KMS-11 (cell line): ENCODE results near the gene KCNMB3.
"Not testable (repeated sequence)": the region's sequence is repeated elsewhere in the genome, so short reads cannot be mapped to it uniquely, and the experiment has no call there.

Source experiments
- H2AFZ ChIP-seq: fragments of 200-600 bp; sonication (generic); 2 replicates; pipeline ENCODE4 v1.6.1; 2016; ENCODE audit warnings: antibody characterized with exemption, mixed run types, low read depth
- H3K27ac ChIP-seq: fragments of 200-600 bp; sonication (generic); 2 replicates; pipeline ENCODE4 v1.6.1; 2016; ENCODE audit warnings: mild to moderate bottlenecking, mixed run types
- H3K27me3 ChIP-seq: fragments of 200-600 bp; sonication (generic); 2 replicates; pipeline ENCODE4 v1.6.1; 2017; ENCODE audit warnings: mild to moderate bottlenecking, low read depth, mixed run types, moderate library complexity; ENCODE audit not compliant: insufficient read depth
- H3K36me3 ChIP-seq: fragments of 200-600 bp; sonication (generic); 2 replicates; pipeline ENCODE4 v1.6.1; 2017; ENCODE audit warnings: mild to moderate bottlenecking, mixed run types; ENCODE audit not compliant: insufficient read depth
- H3K4me1 ChIP-seq: fragments of 200-600 bp; sonication (generic); 2 replicates; pipeline ENCODE4 v1.6.1; 2016; ENCODE audit warnings: mild to moderate bottlenecking, low read depth, mixed run types; ENCODE audit not compliant: poor library complexity, severe bottlenecking
- H3K4me2 ChIP-seq: fragments of 200-600 bp; sonication (generic); 2 replicates; pipeline ENCODE4 v1.7.0; 2016; ENCODE audit warnings: mild to moderate bottlenecking, mixed run types
- H3K4me3 ChIP-seq: fragments of 200-600 bp; sonication (generic); IDR thresholded peaks from 2 replicates; pipeline ENCODE4 v1.6.1; 2017; ENCODE audit warnings: low read depth, low read length, mixed read lengths; ENCODE audit not compliant: insufficient read depth
- H3K79me2 ChIP-seq: fragments of 200-600 bp; sonication (generic); 2 replicates; pipeline ENCODE4 v1.6.1; 2016; ENCODE audit warnings: low read depth, mixed run types; ENCODE audit not compliant: insufficient read depth
- H3K9ac ChIP-seq: fragments of 200-600 bp; sonication (generic); 2 replicates; pipeline ENCODE4 v1.6.1; 2016; ENCODE audit warnings: mild to moderate bottlenecking, mixed run types
- H4K20me1 ChIP-seq: fragments of 200-600 bp; sonication (generic); 2 replicates; pipeline ENCODE4 v1.6.1; 2016; ENCODE audit warnings: mild to moderate bottlenecking, mixed run types; ENCODE audit not compliant: insufficient read depth
- TF ChIP-seq, protein P1 (sequence below): fragments of 200-600 bp; sonication (generic); conservative IDR thresholded peaks from 2 replicates; pipeline ENCODE4 v1.6.1; 2017; ENCODE audit warnings: low read depth, mild to moderate bottlenecking, antibody characterized with exemption, low read length, moderate library complexity, mixed read lengths

Gene KCNMB3

DNA sequence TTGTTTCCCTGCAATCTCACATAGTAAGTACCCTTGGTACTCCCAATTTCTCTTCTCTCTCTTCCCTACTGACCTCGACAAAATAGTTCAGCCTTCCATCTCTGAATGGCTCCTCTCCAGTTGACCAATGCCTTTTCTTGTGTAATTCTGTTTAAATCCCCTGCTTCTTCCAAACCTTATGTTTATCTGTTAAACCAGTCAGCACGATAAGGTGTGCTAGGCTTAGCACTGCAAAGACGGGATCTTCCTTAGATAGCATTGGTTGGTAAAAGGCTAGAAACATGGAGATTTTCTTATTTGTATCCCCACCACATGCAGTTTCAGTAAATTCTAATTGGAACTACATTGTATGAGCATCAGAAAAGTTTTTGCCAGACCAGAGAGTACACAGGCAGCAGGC, 25.8 kb upstream of the KCNMB3 start:
- Histone ChIP-seq H3K27ac (no peak overlapping the region), H3K4me2 (no peak overlapping the region), H3K27me3 (no peaks in the 10 kb centered on the region), H2AFZ (no peak overlapping the region), H3K4me3 (no peak overlapping the region), H3K9ac (no peak overlapping the region), H3K36me3 (no peaks in the 10 kb centered on the region), H3K79me2 (no peaks in the 10 kb centered on the region), H3K4me1 (no peaks in the 10 kb centered on the region), H4K20me1 (no peaks in the 10 kb centered on the region)
- TF ChIP-seq, protein P1, sequence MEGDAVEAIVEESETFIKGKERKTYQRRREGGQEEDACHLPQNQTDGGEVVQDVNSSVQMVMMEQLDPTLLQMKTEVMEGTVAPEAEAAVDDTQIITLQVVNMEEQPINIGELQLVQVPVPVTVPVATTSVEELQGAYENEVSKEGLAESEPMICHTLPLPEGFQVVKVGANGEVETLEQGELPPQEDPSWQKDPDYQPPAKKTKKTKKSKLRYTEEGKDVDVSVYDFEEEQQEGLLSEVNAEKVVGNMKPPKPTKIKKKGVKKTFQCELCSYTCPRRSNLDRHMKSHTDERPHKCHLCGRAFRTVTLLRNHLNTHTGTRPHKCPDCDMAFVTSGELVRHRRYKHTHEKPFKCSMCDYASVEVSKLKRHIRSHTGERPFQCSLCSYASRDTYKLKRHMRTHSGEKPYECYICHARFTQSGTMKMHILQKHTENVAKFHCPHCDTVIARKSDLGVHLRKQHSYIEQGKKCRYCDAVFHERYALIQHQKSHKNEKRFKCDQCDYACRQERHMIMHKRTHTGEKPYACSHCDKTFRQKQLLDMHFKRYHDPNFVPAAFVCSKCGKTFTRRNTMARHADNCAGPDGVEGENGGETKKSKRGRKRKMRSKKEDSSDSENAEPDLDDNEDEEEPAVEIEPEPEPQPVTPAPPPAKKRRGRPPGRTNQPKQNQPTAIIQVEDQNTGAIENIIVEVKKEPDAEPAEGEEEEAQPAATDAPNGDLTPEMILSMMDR, result no peak

DNA sequence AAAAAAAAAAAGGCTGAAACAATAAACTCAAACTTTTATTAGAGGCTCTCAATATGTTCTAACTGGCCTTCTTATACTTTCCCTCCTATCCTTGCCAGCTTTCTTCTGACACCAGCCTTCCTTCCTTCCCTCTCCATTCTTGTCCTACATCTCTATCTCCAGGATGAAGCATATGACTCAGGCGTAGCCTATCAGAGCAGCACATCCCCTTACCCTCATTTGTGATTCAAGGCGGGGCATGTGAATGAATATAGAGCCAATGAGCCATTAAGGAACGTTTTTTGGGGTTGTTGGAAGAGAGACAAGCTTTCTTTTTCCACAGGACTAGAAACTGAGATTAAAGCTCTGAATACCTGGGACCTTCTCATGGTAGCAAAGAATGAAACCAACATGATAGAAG, 25.1 kb upstream of the KCNMB3 start:
- Histone ChIP-seq H4K20me1 (no peaks in the 10 kb centered on the region), H3K4me2 (no peak overlapping the region), H3K27ac (no peak overlapping the region), H3K4me3 (no peak overlapping the region), H3K79me2 (no peaks in the 10 kb centered on the region), H3K27me3 (no peaks in the 10 kb centered on the region), H2AFZ (no peak overlapping the region), H3K4me1 (no peaks in the 10 kb centered on the region), H3K9ac (no peak overlapping the region), H3K36me3 (no peaks in the 10 kb centered on the region)
- TF ChIP-seq, protein P1, result no peak

DNA sequence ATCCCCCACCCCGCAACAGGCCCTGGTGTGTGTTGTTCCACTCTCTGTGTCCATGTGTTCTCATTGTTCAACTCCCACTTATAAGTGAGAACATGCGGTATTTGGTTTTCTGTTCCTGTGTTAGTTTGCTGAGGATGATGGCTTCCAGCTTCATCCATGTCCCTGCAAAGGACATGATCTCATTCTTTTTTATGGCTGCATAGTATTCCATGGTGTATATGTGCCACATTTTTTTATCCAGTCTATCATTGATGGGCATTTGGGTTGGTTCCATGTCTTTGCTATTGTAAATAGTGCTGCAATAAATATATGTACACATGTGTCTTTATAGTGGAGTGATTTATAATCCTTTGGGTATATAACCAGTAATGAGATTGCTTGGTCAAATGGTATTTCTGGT, 23.5 kb upstream of the KCNMB3 start:
- not testable (repeated sequence) for H3K4me2 ChIP-seq, H2AFZ ChIP-seq, H3K27me3 ChIP-seq, H3K79me2 ChIP-seq, H3K4me1 ChIP-seq, H3K9ac ChIP-seq, H3K27ac ChIP-seq, H4K20me1 ChIP-seq, H3K4me3 ChIP-seq, H3K36me3 ChIP-seq

DNA sequence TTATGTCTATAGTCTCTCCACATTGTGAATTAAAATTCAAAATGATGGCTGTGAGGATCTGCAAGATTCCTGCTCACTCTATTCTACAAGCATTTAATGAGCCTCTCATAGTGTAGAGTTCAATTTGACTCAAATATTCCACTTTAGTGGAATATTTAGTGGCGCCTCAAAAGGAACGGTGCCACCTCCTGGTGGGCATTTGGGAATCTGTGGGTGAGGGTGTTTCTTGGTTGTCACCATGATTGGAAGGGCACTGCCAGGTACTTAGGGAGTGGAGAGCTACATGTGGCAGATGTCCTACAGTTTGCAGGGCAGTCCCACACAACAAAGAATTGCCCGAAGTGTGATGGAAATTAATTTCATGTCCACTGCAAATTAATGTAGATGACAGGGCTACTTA, 21.5 kb upstream of the KCNMB3 start:
- TF ChIP-seq, protein P1, result no peak
- H2AFZ ChIP-seq, result no peak overlapping the region

DNA sequence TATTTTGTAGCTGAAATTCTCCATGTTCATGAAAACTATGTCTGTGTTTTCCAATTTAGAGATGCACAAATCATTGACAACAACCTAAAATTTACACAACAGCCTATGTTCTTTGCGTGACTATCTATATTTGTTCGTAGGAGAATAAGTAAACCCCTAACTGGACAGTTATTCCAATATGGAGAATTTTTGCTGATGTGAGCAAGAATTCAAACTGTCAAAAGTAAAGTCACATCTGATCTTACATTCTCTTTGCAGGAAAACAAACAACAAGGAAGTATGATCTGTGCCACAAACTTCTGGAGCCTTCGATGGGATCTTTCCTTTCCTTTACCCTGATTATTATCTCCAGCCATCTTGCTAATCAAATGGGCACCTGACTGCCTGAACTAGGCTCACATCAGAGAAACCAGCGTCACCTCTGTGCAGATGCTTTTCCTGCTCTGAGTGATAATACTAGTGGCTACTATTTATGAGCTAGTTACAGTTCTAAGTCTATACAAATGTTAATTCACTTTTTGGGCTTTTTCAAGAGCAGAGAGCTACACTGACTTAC, 18.3 kb upstream of the KCNMB3 start:
- Histone ChIP-seq H3K27ac (no peak overlapping the region), H2AFZ (no peak overlapping the region), H3K4me2 (no peak overlapping the region), H3K4me1 (no peaks in the 10 kb centered on the region), H3K36me3 (no peaks in the 10 kb centered on the region), H3K9ac (no peak overlapping the region), H3K79me2 (no peaks in the 10 kb centered on the region), H4K20me1 (no peaks in the 10 kb centered on the region), H3K27me3 (no peaks in the 10 kb centered on the region), H3K4me3 (no peak overlapping the region)
- TF ChIP-seq, protein P1, result no peak

More for the DNA sequence above, 21.5 kb upstream of the KCNMB3 start:
- Histone ChIP-seq H3K79me2 (no peaks in the 10 kb centered on the region), H3K4me2 (no peak overlapping the region), H3K27ac (no peak overlapping the region), H3K9ac (no peak overlapping the region), H3K27me3 (no peaks in the 10 kb centered on the region), H3K4me1 (no peaks in the 10 kb centered on the region), H4K20me1 (no peaks in the 10 kb centered on the region), H3K36me3 (no peaks in the 10 kb centered on the region), H3K4me3 (no peak overlapping the region)
